ENCODE results near the gene ARSB.
"Not testable (repeated sequence)": the region's sequence is repeated elsewhere in the genome, so short reads cannot be mapped to it uniquely, and the experiment has no call there.

The ARSB gene

DNA sequence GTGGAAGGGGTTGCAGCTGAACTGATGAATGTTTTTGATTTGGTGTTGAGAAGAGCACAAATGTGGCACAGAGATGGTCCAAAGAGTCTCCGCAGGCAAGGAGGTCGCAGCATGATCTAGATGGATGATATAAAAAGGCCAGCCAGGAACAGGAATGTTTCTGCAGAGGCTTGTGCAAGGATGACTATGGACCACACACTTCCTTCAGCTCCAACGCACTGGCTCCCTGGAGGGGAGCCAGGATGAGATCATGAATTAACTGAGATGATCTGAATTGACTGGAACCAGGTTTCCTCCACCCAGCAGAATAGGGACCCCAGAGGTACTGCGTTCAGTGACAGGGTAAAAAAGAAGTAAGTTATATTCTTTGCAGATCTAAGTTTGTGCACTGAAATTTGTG is 89.0 kb downstream of the ARSB start:
- peak; percentile 74 for DNase-seq (ENCODE audit: low spot score)

DNA sequence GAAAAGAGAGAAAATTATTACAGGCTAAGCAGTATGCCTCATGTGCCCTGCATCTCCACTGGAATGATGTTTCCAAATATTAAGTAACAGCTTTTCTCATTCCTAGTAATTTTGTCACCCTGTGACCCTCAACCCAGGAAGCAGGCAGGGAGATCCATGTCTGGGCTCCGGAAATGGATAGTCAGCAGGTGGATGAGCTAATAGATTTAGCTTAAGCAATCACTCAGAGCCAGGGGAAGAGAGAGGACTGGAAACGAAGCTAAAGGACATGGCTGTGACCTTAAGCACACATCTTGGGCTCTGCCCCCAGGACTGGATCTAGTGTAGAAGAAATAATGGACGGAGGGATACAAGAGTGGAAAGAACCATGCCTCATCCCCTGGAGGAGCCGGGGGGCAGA is 89.5 kb downstream of the ARSB start:
- DNase-seq (ENCODE audit: low spot score): no peak

DNA sequence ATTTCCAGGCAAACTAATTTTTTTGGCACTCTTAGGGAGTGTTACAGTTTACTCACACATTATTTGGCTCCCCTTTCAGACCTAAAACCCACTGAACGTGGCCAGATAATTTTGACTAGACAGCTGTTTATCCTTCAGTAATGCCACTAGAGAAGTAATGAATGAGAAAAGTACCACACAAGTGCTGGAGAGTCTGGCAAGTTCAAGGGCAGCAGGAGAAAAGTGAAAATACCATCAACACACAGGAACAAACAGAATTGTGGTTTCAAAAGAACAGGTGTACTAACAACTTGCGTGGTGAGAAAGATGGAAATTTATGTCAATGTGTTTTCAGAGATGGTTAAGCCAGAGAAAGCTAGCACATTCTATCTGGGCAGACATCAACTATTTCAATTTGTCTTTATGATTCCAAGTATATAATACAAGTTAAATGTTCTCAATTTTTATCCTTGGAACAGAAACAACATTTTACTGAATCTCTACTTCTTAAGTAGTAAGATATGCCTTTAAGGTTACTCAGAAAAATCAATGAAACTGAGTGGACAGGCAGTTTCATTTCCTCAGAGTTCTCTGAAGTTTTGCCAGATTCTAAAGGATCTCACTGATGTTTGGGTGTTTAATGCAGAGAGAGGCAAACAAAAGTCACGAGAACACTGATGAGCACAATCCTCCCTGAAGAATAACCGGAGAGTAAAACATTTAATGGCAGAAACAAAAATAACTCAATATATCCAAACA is 91.0 kb downstream of the ARSB start:
- DNase-seq (ENCODE audit: low spot score): no peak

DNA sequence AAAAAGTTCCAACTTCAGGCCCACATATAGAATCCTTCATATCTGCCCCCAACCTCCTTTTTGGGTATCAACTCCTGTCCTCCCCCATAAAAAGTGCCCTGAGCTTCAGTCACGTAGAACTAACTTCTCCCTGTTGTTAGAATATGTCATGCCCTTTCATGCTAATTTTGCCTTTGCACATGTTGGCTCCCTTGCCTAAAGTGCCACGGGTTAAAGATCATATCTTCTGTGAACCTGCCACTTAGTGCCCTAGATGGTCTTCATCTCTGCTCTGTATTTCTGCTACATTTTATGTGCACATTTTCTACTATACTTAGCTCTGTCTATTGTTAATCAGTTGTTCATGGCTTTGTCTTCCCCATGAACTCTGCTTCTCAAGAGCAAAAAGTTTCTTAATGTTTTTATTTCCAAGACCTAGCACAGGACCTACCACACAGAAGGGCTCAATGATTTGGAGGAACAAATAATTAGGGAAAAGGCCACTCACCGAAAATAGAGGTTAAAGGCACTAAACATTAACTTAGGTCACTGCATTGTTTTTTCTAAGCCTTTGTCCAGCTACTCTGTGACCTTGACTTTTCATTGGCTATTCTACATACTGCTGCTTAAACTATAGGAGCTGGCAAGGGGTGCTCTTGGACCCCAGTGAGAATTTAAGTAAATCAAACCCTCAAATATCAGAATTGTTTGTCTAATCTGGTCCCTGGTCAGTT is 94.3 kb downstream of the ARSB start:
- no peak for DNase-seq (ENCODE audit: low spot score)

DNA sequence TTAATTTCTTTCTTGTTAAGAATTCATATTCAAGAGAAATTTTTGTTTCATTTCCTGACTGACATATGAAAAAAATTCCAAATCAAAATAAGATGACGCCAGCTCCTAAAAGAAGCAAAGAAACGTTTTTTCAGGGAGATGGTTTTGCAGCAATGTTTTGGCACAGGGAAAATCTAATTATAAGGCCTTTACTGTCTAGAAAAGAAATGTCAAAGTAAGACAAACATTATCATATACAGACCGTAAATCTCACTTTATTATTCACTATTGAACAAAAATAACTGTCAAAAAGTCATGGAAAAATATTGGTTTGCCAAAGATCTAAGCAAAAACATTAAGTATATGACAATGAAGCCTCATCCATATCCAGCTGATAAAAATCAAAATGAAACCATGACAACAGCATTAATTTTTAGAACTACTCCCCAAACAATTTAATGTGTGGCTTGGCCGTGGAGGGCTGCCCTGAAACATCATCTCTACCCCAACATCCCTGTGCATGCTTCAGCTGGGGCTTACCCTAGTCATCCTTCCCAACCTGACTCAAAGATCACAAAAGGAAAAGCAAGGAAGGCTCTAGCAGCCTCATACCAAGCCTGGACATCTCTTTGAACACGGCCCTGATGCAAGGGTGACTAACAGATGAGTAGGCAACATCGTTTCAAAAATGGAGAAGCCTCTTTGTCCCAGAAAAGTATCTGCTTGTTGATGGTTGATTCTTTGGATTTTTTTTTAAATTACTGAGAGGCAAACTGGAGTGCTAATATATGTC is 95.6 kb downstream of the ARSB start:
- peak; percentile 75 for DNase-seq (ENCODE audit: low spot score)

DNA sequence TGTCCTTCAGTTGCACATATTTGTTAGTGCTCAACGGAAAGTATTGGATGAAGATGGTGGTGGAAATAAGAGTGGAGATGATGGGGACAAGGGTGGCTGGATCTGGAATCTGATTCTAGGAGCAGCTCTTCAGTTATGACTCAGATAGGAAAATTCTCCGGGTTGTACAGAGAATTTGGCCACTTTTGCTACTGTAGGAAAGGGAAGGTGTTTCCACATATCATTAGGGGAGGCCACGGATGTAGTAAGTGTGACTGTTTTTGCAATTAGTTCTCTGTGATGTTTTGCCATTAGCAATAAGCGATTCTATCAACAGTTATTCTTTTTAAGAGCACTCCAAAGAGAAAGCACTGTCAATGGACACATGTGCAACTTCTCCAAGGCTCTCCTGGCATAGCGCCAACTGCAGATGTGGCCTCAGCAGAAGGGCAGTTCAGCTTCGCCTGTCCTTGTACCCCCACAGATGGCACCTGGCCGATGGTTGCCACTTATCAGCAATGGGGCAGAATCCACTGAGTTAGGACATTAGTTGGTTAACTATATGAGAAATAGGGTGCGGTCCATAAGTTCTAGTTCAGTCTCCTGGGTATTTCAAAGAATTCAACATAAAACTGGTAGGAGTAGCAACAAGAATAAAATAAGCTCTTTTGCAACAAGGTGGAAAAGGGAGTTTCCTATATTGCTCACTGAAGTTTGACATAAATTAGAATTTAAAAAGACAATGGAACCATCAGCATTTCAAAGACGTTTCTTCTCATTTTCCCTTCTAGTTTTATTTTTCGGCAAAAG is 96.3 kb downstream of the ARSB start:
- no peak for DNase-seq (ENCODE audit: low spot score)

DNA sequence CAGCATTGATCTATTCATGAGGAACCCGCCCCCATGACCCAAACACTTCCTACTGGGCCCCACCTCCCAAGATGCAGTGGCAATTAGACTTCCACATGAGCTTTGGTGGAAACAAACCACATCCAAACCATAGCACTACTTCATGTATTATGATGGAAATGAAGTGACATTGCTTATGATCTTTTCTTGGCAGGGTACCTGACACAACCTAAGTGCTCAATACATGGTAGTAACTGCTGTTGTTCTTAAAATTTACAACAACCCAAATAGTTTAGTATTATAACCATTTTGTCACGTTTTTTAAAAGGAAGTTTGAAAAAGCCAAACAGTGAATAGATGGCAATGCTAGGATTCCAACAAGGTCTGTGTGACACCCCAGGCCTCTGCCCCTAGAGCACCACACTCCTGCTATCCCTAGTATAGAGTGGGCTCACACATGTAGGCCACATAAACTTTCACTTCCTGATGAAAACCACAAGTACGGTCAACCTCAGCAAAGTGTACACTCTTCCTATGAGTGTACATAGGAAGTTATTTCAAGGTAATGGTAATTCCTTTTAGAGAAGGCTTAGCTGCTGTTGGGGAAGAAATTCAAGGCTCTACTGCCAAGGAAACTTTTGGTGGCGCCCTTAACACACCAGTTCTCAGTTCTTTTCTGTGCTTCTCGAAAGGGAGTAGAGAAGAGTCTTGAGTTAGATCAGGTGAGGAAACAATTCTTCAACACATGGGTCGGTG is 97.6 kb downstream of the ARSB start:
- no peak for DNase-seq (ENCODE audit: low spot score)

DNA sequence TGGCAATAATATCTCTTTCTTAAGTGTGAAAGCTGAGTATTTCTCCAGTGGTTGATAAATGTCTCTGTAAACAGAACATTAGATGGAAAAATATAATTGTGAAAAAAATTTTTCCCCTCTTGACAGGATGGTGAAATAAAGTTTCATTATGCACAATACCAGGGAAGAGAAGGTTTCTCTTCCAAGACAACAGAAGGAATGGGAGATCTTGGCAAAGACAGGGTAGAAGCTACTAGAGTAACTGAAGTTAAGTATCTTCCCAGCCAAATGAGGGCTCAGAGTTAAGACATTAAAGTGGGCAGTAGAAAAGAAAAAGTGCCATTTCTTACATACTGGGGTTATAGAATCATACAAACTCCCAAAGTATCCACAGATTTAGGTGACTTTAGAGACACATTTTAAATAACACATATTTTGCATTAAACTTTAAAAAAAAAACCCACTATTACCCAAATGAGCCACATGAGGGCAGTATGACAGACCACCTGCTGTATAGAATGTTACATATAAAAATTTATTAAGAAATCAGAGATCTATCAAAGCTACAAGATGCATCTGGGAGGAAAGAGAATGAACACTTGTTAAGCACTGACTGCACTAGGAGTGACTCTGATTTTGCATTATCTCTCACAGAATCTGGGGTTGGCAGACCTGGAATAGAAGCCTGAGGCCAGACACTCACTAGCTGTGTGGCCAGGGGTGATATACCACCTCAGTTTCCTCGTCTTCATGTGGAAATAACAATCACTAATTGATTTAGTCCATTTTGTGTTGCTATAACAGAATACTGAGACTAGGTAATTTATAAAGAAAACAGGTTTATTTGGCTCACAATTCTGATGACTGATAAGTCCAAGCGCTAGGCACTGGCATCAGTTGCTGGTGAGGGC is 98.5 kb downstream of the ARSB start:
- DNase-seq (ENCODE audit: low spot score): no peak

DNA sequence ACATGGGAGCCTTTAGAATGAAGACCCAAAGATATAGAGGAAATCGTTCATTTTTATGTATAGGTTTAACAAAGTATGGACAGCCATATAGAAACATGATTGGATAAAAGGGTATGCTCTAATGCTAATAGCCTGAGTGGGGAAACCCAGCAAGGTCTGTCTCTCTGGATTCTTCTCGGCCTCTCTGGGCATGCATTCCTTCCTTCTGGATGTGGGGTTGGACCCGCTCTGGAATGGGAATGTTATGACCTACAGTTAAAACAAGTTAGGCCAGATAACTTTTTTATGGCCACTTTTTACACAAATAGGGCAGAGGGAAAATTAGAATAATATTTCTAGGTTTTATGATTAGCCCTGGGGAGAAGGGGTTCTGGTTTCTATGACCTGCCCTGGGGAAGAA is 103.2 kb downstream of the ARSB start:
- no peak for DNase-seq (ENCODE audit: low spot score)

DNA sequence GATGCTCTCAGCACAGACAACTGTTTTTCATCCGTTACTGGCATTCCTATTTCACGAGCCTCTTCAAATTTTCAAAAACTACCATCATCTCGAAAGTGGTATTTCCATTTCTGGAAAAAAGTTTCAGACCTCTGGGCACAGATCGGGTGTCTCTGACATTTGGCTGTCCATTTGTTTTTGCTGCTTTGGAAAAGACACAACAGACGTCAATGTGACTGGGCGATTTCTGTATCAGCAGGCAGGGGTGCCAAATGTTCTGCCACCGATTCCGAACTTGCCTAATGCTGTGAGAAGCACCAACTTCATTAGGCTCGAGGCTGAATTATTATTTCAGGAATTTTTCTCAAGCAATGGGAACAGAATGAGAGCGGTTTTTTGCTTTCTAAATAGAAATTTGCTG is 105.6 kb downstream of the ARSB start:
- DNase-seq (ENCODE audit: low spot score): peak; percentile 41

DNA sequence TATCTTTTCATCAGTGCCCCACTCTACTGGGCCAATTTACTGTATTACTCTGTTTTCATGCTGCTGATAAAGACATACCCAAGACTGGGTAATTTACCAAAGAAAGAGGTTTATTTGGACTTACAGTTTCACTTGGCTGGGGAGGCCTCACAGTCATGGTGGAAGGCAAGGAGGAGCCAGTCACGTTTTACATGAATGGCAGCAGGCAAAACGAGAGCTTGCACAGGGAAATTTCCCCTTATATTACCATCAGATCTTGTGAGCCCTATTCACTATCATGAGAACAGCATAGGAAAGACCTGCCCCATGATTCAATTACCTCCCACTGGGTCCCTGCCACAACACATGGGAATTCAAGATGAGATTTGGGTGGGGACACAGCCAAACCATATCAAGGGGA is 119.0 kb downstream of the ARSB start:
- not testable (repeated sequence) for DNase-seq (ENCODE audit: low spot score)

DNA sequence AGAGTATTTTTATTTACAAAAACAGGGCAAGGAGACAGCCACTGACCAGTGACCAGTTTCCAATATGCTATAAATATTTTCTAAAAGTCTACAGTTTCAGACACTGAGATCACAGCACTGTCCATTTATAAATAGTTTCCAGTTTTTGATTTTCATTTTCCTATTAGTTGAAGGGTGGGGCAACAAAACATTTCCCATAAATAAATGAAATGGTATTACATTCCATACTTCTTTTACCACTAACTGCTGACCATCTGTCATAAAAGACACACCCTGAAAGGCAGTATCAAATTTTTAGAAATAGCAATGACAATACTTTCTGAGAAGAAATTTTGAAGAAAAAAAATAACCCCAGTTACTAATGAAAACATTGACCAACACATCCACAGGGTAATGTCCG is 126.7 kb downstream of the ARSB start:
- DNase-seq (ENCODE audit: low spot score): peak; percentile 35

DNA sequence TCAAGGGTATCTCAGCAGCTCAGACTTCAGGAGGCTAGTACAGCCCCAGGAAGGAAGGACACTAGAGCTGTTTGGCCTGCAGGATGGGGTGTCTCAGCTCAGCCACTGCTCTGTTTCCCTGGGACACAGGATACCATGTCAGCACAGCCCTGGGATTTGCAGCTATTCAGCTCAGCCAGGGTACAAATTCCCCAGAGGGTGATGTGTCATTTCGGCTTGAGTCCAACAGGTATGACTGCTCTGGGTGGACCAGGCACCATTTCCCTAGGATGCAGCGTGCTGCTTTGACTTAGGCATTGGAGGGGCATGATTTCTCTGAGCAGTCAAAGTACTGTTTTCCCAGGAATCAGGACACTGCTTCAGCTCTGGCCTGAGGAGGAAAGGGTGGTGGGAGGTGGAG is 130.1 kb downstream of the ARSB start:
- DNase-seq (ENCODE audit: low spot score): no peak

DNA sequence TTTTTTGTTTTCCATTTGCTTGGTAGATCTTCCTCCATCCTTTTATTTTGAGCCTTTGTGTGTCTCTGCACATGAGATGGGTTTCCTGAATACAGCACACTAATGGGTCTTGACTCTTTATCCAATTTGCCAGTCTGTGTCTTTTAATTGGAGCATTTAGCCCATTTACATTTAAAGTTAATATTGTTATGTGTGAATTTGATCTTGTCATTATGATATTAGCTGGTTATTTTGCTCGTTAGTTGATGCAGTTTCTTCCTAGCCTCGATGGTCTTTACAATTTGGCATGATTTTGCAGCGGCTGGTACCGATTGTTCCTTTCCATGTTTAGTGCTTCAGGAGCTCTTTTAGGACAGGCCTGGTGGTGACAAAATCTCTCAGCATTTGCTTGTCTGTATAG is 133.2 kb downstream of the ARSB start:
- not testable (repeated sequence) for DNase-seq (ENCODE audit: low spot score)

DNA sequence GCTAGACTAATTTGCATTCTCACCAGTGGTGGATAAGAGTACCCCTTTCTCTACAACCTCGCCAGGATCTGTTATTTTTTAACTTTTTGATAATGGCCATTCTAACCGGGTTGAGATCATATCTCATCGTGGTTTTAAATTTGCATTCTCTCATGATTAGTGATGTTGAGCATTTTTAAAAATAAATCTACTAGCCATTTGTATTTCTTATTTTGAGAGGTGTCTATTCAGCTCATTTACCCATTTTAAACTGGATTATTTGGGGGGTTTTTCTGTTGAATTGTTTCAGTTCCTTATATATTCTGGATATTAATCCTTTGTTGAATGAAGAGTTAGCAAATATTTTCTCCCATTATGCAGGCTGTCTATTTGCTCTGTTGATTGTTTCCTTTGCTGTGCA is 139.6 kb downstream of the ARSB start:
- DNase-seq (ENCODE audit: low spot score): no peak

DNA sequence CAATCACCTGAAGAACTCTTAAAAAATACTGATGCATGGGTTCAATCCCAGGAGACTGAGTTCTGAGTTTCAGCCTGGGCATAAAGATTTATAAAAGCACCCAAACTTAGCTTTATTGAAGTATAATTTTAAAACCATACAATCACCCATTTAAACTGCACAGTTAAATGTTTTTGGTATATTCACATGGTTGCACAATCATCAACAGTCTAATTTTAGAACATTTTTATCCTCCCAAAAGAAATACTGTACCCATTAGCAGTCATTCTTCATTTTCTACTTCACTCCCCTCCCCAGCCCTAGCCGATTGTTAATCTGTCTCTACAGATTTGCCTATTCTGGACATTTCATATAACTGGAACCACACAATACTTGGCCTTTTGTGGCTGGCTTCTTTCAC is 141.7 kb downstream of the ARSB start:
- no peak for DNase-seq (ENCODE audit: low spot score)

DNA sequence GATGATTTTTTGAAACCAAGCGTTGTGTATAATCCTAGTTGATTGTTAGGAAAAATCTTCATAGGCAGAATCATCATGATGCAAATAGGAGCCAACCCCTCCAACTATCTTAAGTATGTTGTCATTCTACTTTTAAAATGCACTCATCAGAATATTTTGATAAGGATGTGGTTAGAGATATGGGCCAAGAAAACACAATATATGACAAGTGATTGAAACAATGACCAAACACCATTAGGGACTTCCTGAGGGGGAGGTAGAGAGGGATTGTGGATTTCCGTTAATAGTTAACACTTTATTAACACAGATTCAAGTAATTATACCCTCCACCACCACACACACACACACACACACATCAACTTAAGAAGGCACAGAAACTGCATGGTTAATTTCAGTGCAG is 143.3 kb downstream of the ARSB start:
- no peak for DNase-seq (ENCODE audit: low spot score)

DNA sequence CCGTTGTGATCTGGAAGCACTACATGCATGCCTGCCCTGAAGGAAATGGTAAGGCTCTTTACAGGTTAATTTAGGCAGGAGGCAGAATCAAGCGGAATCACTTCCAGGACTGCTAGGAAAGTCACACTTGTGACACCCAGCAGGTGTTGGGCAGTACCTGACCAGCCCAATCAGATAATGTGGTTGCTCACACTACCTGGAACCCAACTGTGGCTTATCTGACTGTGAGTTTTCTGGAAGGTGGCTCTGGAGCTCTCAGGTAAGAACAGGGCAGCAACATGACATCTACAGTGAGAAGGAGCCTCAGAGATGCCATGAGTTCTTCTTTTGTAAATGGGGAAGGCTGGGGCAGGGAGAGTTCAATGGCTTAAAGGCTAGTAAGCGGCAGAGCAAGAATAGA is 146.4 kb downstream of the ARSB start:
- DNase-seq (ENCODE audit: low spot score): no peak

DNA sequence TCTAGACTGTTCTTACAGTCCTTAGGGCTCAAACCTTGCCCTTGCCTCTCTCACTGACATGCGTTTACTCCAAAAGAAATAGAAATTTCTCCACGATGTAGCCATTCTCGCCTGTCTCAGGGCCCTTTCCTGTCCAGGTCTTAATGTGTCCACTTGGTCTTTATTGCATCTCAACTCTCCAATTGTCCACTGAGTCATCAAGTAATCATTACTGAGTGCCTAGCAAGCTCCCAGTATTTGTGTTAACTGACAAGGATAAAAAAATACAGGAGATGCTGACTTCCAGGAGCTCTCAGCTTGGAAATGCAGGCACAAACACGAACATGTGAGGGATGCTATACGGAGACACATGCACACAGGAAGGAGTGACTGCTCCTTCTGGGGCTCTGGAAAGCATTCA is 147.3 kb downstream of the ARSB start:
- DNase-seq (ENCODE audit: low spot score): no peak

DNA sequence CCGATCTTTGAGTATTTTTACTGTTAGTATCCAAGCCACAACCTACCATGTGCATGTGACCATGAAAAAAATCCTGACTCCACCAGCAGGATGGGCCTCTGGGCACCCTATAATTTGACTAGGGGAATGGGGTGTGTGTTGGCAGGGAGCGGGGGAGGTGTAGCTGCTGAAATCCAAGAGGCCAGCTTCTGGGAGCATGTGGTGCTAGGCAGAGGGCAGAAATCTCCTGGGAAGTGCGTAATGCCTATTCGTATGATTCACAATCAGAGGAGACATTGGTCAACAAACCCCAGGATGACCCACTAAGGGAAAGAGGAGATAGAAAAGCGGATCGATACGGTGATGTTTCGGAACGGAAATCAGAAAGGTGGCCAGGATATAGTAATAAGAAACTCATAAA is 149.9 kb downstream of the ARSB start:
- no peak for DNase-seq (ENCODE audit: low spot score)

DNA sequence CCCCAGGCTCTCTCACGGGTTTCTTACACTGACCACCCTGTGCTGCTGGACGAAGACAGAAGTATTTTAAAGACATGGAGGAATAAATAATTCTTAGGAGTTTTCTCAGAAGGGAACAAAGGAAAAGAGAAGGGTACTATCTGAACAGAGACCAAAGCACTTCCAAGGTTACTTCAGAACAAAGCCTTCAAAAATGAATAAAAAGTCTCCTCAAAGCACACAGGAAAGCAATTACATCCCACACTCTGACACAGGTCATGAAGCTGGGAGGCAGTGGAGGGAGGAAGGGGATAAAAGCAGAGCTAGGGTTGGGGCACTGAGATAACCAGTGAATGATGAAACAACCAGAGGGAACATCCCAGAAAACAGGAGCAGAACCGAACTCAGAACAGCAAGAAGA is 151.8 kb downstream of the ARSB start:
- no peak for DNase-seq (ENCODE audit: low spot score)
